ENCODE results near the gene FGB.
"Not testable (repeated sequence)": the region's sequence is repeated elsewhere in the genome, so short reads cannot be mapped to it uniquely, and the experiment has no call there.

FGB gene

DNA sequence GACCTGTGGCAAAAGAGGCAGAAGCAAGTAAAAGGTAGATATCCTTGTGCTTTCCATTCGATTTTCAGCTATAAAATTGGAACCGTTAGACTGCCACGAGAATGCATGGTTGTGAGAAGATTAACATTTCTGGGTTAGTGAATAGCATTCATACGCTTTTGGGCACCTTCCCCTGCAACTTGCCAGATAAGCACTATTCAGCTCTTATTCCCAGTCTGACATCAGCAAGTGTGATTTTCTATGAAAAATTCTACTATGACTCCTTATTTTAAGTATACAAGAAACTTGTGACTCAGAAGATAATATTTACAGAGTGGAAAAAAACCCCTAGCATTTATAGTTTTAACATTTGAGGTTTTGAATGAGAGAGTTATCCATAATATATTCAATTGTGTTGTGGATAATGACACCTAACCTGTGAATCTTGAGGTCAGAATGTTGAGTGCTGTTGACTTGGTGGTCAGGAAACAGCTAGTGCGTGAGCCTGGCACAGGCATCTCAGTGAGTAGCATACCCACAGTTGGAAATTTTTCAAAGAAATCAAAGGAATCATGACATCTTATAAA, 3.9 kb downstream of the FGB start:
- no peak for DNase-seq

DNA sequence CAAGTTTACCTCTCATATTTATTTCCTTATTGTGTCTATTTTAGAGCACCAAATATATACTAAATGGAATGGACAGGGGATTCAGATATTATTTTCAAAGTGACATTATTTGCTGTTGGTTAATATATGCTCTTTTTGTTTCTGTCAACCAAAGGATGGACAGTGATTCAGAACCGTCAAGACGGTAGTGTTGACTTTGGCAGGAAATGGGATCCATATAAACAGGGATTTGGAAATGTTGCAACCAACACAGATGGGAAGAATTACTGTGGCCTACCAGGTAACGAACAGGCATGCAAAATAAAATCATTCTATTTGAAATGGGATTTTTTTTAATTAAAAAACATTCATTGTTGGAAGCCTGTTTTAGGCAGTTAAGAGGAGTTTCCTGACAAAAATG, 6.2 kb downstream of the FGB start:
- no peak for DNase-seq

DNA sequence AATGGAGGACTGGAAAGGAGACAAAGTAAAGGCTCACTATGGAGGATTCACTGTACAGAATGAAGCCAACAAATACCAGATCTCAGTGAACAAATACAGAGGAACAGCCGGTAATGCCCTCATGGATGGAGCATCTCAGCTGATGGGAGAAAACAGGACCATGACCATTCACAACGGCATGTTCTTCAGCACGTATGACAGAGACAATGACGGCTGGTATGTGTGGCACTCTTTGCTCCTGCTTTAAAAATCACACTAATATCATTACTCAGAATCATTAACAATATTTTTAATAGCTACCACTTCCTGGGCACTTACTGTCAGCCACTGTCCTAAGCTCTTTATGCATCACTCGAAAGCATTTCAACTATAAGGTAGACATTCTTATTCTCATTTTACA, 6.8 kb downstream of the FGB start:
- DNase-seq, result no peak

DNA sequence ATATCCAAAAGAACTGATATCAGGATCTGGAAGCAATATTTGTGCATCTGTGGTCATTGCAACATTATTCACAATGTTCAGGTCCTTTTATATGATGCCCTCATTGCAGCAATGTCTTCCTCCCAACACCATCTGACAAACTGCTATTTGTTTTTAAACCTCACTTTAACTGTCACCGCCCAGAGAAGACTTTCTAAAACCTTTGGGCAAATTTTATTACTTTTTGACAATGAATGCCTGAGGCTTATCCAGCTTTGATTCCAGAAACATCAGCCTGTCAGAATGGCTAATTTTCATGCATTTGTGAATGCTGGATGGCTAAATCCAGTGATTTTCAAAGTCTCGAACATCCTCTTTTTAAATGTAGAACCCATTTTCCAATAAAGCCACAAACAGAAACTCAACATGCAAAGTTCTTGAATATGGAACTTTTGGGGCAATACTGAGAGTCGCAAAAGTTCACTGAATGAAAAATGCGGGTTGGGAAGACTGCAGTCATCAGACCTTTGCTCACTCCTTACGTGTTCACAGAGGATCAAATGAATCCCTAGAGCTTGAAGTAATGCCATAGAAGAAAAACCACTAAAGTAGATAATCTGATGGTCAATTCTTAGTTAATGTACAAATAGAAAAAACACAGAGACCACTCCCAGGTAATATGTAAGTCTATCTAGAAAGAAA, 10.5 kb downstream of the FGB start:
- no peak for DNase-seq

DNA sequence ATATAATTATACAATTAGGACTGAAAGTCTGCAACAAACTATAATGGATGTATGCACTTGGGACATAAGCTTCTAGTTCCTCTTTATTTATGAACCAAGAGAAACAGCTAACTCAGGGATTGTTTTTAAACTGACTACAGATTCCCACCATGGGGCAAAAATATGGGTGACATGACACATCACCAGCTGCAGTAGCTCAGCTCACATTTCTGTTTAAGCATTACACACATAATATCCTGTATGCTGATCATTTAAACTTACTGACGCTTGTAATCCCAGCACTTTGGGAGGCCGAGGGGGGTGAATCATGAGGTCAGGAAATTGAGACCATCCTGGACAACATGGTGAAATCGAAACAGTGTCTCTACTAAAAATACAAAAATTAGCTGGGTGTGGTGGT, 11.5 kb downstream of the FGB start:
- DNase-seq, result no peak

DNA sequence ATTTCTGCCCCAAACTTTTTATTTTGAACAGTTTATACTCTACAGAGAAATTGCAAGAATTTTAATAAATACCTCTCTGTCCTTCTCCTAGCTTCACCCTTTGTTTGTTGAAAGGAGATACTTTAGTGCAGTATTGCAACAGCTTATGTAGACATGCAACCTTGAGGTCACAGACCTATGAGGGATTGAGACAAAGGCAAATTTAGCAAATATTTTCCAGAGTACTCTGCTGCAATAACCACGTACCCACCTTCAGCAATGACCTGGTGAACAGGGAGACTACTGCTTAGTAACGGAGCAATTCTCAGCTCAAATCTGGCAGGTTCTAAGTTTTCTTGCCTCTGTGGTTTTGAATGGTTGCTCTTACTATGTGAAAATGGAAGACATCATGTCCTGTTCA, 14.5 kb downstream of the FGB start:
- DNase-seq, result no peak

DNA sequence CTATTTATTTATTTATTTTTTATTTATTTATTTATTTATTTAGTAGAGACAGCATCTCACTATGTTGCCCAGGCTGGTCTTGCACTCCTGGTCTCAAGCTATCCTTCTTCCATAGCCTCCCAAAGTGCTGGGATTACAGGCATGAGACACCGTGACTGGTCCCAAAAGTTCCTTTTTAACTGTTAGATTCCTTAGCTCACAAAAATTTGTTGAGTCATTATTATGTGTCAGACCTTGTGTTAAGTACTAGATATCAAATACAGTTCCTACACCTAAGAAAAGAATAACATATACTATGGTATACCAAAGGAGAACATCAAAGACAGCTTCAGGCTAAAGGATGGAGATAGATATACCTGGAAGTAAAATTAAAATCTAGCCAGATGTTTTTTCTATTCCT, 16.1 kb downstream of the FGB start:
- DNase-seq, result no peak

DNA sequence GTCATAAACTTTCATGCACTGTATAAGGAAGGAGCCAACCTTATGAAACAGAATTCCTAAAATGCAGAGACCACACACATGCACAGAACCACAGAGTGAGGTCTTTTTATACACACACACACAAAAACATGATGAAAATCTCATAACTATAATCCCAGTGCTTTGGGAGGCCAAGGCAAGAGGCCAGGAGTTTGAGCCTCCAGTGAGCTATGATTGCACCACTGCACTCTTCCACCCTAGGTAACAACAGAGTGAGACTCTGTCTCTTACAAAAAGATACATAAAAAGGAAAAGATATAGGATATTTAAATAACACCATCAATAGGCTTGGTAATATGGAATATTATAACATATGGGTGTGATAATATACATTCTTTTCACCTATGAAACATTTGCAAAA, 17.1 kb downstream of the FGB start:
- no peak for DNase-seq

DNA sequence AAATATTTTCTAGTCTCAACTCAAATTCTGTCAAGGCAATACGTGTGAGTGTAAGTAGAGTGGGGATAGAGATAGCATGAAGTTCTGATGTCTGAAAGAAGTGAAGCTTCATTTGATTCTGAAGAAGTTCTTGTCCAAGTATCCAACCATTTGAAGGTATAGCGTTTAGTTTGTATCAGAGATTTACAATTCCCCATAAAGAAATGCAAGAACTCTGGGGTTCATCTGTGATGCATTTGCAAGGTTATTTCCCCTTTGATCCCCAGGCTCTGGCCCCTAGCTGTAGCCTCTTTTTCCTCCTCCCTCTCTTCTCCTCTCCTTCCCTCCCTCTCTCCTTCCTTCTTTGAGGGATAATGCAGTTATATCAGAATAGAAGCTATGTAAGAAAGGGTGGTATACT, 19.9 kb downstream of the FGB start:
- DNase-seq, result no peak

DNA sequence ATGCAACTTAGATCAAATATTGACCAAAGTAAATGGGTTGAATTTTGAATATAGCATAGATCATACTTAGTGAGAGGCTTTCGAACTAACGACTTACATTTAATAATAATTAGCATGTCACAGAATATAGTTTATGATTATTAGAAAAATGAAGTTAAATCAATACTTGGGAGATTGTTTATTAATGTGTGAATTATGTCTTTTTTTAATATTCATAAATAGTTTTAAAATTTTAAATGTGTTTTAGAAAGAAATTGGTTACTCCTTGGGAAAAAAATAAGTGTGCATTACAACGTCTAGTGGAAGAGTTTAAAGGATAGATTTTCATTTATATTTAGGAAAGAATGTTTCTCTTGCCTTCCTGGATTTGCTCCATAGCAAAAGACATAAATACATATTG, 20.4 kb downstream of the FGB start:
- DNase-seq, result no peak

DNA sequence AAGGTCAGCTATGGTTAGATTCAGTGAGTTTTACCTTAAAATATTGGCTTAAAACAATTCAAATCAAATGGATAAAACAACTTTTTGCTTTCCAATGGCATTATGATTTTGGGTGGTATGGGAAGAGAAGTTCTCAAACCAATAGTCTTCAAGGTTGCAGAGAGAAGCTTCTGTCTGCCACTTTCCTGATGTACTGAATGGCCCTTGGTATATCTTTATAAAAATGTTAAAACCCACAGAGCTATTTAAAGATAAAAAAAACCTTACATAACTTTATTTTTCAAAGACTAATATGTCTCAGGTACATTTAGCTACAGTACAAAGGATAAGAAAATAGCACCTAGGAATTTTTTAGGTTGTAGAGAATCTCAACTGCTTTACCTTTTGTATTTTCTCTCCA, 20.9 kb downstream of the FGB start:
- DNase-seq, result no peak

DNA sequence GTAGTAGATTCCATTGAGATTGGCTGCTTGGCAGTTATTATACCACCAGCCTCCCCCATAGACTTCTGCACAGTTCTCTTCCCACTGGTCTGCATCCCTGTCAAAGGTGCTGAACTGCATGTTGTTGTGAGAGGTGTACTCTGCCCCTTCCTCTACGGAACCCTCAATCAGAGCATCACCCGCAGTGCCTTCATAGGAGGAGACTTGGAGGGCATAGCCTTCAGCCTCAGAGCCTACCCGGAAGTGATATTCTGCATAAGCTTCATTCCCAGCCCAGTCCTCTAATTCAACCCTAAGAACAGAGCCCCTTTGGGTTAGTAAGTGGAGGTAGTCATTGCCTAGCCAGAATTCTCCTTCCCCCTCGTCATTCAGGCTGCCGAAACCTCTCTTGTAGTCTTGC, 21.4 kb downstream of the FGB start:
- DNase-seq, result no peak

DNA sequence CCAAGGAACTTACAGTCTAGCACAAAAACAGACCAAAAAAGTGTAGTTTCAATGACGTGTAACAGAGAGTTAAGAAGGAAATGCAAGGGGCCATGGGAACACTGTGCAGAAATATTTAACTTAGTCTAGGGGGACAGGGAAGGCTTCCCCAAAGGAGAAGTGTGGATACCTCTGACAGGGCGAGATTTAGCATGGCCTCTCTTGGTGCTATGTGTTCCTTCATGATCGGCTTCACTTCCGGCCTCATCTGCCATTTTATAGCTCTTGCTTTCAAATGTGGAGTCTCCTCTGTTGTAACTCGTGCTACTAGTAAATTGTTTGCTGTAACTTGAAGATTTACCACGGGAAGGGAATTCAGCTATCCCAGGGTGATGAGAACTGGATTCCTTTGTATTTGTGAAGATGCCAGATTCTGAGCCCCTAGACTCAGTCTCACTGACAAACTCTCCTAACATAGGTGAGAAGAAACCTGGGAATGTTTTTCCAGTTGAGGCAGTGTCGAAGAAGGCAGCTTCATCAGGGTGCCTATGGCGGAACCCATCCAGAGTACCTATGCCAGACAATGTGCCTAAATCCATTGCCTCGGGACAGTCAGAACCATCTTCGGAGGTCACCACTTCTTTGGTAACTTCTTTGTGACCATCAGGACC, 22.7 kb downstream of the FGB start:
- no peak for DNase-seq

DNA sequence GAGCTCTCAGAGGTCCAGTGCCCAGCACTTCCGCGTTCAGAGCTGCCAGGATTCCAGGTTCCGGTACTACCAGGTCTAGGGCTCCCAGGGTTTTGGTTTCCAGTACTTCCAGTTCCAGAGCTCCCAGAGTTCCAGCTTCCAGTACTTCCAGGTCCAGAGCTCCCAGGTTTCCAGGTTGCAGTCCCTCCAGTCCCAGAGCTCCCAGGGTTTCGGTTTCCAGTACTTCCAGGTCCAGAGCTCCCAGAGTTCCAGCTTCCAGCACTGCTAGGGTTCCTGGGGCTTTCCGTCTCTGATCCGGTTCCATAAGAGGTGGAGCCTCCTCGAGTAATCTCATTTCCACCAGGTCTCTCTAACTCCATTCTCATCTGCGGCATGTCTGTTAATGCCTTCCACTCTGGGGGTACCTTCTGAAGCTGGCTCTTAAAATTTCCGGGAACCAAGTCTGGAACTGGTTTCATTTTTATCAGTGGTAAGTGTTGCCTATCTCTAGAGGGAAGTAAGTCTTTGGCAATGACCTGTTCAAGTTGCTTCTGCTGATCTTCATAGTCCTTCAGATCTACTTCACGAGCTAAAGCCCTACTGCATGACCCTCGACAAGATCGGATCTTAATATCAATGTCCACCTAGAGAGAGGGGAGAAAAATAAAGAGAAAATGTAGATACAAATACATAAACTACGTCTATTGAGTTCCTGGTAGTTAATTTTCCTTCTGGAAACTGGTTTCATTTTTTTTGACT, 23.7 kb downstream of the FGB start:
- no peak for DNase-seq

DNA sequence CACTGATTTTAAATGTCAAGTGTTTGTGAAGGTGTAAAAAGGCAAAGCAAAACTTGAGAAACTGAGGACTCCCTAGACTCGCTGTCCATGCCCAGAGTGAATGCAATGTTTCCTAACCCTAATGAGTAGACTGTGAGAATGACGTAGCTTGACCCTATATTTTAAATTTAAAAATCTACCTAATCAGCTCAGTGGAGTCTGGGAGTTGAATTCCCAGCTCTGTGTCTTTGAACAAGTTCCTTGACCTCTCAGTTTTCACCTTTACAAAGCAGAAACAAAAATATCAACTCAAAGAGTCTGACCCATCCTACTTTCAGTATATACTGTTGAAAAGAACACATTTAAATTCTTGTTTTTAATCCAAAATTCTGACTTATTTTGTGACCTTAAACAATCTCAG, 25.4 kb downstream of the FGB start:
- no peak for DNase-seq

DNA sequence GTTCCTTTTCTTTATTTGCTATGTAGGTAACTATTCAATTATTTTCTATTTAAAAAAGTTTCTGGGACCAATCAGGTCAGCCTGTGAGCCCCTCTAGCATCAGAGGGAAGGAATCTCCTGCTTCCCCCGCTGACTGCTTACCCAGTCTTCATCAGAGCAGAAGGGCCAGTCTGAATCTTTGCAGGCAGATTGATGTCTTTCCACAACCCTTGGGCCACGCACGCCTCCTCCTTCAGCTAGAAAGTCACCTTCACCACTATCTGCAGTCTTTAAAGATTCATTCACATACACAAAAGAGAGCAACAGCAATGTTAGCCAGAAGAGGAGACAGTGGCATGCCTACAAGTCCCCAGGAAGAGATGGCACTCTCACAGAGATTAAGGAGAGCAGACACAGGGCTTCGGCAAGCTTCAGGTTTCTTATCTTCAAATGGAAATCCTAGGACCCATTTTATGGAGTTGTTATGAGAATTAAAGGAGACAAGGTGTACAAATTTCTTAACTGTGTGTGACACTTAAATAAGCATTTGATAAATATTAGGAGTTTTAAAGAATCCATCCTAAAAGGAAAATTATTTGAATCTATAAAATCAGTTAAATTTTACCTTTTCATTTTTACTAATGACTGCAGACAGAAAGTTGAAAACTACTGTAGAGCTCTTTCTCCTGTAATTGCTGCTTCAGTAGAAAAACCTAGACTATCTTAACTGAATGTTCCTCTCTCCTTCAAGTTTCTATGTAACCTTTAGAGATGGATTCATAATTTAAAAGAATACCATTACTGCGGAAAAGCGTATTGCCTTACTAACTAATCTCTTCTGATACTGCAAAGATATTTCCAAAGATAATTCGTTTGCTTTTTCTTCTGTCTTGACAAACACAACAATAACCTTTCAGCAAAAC, 26.7 kb downstream of the FGB start:
- DNase-seq, result no peak

DNA sequence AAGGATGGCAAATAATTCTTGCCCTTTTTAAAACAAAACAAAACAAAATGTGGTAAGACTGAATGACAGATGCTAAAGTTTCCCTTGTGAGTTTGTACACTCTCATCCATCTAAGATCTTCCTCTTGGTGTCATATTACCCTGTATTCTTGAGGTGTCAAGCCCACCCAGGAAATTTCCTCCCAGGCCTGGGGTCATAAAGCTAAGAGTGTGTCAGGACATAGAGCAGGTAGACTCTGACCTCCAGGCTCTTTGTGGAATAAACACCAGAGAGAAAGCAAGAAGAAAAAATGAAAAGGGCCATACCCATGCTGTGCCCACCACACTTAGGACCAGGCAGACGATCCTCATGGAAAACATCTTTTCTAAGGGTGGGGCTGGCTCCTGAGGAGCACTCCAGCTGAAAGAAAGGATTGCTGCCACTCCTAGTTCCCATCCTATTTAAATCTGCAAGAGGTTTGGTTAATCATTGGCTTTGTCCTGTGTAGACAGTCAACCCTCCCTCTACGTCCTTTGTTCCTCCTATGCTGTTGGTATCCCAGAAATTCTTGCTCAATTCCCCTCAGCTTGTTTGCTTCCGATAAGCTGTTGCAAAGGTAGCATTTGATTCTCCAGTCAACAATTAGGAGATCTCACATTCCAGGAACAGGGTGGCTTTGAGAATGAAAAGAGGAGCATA, 27.7 kb downstream of the FGB start, which contains the start of gene FGA:
TSS of gene FGA (minus strand) at position 414 of the 678 bp plus-strand sequence. CDS start at position 359, 55 bp downstream.
- DNase-seq, result no peak

DNA sequence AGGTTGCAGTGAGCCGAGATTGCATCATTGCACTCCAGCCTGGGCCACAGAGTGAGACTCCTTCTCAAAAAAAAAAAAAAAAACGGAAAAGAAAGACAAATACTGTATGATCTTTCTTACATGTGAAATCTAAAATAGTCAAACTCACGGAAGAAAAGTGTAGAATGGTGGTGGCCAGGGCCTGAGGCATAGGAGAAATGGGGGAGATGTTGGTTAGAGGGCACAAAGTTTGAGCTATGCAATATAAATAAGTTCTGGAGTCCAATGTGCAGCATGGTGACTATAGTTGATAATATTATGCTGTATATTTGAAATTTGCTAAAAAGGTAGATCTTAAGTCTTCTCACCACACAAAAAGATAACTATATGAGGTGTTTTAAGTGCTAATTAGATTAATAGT, 29.1 kb downstream of the FGB start:
- no peak for DNase-seq

DNA sequence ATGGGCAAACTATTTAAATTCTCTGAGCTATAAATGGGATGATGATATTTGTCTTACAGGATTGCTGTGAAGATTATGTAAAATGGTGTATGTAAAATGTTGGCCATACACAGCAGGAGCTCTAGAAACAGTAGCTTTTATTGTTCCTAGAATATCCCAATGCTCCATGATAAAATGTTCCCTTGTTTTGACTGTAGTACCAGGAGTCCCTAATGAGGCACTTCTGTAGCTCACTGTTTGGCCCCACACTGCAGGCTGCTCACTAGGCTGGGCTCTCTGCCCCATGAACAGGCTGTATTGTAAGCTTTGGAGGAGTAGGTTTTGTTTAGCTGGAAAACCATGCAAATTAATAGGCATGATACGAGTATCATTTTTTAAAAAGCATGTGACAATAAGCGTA, 31.1 kb downstream of the FGB start:
- no peak for DNase-seq

DNA sequence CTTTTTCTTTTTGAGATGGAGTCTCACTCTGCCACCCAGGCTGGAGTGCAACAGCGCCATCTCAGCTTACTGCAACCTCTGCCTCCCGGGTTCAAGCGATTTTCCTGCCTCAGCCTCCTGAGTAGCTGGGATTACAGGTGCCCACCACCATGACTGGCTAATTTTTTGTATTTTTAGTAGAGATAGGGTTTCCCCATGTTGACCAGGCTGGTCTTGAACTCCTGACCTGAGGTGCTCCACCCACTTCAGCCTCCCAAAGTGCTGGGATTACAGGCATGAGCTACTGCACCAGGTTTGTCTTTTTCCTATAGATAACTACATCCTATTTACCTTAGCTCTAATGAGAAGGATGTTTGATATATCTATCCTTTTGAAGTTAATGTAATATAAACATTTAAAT, 31.5 kb downstream of the FGB start:
- DNase-seq, result not testable (repeated sequence)

DNA sequence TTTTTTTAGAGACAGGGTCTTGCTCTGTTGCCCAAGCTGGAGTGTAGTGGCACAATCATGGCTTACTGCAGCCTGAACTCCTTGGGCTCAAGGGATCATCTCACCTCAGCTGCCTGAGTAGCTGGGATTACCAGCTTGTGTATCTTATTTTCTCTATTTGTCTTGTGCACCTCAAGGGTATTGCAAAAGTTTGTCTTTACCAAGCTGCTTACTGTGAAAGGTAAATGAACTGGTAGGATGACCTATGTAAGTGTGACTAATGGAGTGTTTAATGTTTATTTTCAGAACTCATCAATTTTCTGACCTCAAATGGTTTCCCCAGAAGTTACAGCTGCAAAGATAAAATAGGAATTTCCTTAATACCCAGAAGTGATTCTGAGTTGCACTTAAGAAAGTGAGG, 33.0 kb downstream of the FGB start:
- no peak for DNase-seq

DNA sequence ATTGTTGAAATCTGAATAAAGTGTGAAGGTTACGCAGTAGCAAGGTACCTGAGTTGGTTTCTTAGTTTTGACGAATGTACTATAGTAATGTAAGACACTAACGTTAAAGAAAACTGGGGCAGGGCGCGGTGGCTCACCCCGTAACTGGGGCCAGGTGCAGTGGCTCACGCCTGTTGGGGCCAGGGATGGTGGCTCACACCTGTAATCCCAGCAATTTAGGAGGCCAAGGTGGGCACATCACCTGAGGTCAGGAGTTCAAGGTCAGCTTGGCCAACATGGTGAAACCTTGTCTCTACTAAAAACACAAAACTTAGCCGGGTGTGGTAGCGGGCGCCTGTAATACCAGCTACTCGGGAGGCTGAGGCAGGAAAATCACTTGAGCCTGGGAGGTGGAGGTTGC, 34.5 kb downstream of the FGB start:
- DNase-seq, result not testable (repeated sequence)

All from stimulated activated CD4-positive, alpha-beta T cell treated with anti-CD3 and anti-CD28 coated beads, Interleukin-4, amount 100 ng/mL, for 1 hour (primary cell).